GM18858 (cell line): ENCODE results near the gene CHODL.

Experiments used
- ATAC-seq: cut with Tn5 transposase; IDR thresholded peaks from one replicate; pipeline ENCODE4 v1.9.1; 2021; ENCODE audit not compliant: unreplicated experiment

Gene CHODL

DNA sequence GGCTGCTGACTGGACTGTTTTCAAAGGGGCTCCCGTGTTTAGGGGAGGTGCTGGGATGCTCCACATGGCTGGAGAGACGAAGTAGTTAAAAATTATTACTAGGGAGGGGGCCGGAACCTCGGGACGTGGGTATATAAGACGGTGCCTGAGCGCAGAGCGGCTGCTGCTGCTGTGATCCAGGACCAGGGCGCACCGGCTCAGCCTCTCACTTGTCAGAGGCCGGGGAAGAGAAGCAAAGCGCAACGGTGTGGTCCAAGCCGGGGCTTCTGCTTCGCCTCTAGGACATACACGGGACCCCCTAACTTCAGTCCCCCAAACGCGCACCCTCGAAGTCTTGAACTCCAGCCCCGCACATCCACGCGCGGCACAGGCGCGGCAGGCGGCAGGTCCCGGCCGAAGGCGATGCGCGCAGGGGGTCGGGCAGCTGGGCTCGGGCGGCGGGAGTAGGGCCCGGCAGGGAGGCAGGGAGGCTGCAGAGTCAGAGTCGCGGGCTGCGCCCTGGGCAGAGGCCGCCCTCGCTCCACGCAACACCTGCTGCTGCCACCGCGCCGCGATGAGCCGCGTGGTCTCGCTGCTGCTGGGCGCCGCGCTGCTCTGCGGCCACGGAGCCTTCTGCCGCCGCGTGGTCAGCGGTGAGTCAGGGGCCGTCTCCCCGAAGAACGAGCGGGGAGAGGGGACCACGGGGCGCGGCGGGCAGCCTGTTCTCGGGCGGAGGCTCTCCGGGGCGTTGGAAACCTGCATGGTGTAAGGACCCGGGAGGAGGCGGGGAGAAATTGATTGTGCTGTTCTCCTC, at the start of gene CHODL:
TSS of gene CHODL (plus strand) at position 163 of the 793 bp plus-strand sequence. CDS start at position 554, 391 bp downstream.
- ATAC-seq = no peak

GRCh38 chr21:18204931-18205330, 39.7 kb upstream of the CHODL start:
- ATAC-seq = no peak

- ATAC-seq = no peak
These were observed 26.3 kb upstream of the CHODL start for GRCh38 chr21:18218331-18218730.

GRCh38 chr21:18220498-18220897, 24.1 kb upstream of the CHODL start:
- no peak for ATAC-seq

- no peak for ATAC-seq
These were observed 22.3 kb upstream of the CHODL start for GRCh38 chr21:18222346-18222745.

DNA sequence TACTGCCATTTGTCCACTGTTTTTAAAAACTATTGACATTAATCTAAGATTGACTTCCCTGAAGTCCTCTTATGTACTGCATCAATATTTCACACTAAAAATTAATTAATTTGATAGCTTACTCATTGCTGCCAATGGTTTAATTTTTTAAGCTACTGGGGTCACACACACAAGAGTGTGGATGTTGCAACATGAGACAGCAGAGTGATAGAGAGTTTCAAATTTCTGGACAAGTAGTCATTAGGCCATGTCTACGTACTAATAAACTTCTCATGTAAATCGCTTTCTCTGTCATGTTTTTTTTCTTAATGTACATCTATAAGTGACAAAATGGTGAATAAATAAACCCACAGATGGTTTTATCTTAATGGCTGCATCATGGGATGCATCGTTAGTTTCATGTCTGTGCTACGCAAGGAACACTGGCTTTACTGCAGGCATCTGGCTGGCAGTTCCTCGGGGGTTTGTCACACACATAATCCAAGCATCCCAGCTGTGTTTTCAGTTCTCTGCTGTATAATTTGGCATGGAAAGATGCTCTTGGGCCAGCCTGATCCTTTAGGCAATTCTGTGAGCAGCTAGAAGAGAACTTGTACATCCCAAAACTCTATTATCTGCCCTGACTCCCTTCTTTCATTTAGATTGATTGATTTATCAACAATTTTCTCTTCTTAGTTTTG, 16.4 kb upstream of the CHODL start:
- no peak for ATAC-seq

DNA sequence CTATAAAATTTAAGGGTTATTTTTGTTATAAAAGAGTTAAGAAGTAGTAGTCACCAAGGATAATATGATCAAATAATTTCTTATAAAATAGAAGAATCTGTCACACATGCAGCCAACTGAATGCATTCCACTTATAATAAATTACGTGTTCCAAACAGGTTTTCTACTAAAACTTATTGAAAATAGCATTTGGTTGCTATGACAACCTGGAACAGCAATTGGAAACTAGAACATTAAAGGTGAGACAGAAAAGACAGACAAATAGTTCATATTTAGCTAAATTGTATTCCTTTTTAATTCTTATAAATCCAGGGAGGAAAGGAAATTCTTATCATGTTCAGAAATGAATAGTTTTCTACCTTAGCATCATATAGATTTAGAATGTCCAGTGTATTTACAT, 9.1 kb upstream of the CHODL start:
- no peak for ATAC-seq

DNA sequence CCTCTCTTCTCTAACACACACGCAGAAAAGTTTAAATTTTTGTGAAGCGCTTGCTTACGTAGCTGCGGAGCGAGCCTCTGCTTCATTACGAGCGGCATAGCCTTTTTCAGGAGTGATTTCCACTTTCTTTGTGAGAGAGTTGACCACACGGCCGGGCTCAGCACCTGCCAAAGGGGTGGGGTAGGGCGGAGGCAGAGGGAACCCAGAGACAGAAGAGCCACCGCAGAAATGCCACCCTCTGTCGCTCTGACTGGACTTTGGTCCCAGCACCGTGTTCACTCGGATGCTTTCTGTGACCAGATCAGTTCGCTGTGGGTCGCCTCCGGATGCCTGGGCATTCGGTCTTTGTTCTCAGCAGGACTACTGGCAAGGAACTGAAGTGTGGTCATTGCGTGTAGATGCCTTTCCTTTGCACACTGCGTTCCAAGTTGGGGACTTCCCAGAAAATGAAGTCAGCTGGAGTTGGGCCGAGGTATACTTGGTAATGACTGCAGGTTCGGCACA, 883 bp downstream of the CHODL start:
- no peak for ATAC-seq

DNA sequence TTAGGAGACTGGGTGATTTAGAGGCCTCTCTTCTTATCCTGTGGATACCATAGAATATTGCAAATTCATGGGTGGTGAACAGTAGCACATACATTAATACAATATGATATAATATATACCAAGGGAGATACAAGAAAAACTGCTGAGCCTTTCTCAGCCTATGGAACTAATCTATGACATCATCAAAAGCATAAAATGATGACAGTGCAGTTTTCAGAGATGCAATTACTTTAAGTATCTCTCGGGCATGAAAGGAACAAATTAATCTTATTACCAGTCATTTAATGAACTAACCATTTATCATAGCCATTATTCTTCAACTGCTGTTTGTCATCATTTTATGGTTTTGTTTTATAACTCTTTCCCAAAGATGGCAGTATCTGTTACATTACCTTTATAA, 3.5 kb downstream of the CHODL start:
- ATAC-seq = no peak

DNA sequence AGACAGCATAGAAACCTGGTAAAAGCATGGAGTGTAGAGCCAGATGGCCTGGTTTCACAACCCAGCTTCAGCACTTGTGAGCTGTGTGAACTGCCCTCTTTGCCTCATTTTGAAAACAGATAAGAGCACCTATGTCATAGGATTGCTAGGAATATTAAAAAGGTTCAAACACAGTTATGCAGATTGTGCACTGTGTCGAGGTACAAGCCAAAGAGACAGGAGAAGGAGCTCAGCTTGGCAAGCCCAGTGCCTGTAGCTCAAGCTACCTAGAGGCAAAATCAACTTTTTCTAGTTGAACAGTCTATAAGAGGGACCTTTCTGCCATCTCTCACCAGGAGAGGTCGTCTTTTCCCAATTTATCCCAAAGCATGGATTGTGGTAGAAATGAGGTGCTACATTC, 5.0 kb downstream of the CHODL start:
- ATAC-seq = no peak

- no peak for ATAC-seq
These were observed 6.4 kb downstream of the CHODL start for GRCh38 chr21:18251065-18251464.

DNA sequence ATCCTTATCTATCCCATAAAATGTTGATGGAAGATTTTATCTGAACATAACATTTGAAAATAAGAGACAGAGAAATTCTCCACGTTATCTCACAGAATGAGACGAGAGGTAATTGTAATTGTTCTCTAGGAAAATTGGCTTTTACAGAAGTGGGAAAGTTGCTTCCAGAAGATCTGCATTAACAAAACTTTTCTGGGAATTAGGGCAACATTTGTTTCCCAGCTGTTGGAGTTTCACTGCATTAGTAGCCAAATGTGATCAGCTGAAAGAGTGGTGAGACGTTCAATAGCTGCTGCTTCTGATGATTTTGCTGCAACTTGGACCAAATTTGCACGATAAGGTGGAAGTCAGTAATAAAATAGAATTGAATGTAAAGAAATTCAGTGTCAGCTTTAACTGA, 7.6 kb downstream of the CHODL start:
- ATAC-seq = no peak

DNA sequence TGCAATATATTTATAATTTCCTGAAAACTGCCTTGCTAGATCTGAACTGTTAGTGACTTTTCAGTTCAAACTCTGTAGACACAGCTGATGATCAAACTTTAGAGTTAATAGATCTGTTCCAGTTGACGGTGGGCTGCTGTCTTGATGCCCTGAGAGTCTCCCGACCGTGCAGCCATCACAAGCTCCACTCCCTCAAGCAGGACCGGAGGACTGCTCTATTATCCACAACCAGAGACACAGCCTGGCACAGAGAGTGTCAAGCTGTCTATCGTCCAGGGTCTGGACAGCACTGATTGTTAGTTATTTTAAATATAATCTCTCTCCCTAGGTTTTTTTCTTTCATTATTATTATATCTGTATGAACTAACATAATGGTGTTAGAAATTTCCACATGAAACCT, 8.0 kb downstream of the CHODL start:
- no peak for ATAC-seq

DNA sequence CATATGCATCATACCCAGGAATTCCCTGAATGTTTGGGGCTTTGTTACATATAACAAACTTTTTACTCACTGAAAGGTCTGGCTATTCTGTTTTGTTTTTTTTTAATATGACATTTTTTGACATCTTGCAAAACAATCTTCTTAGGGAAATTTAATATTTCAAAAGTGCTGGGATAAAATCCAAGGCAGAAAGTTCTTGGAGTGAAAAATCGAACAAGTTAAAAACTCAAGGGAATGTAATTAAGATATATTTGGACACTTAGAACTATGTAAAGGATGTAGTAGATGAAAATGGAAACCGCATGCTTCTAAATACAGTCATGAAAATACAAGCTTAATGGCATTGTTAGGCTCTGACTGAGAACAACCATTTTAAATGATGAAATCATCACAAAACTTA, 8.6 kb downstream of the CHODL start:
- no peak for ATAC-seq

DNA sequence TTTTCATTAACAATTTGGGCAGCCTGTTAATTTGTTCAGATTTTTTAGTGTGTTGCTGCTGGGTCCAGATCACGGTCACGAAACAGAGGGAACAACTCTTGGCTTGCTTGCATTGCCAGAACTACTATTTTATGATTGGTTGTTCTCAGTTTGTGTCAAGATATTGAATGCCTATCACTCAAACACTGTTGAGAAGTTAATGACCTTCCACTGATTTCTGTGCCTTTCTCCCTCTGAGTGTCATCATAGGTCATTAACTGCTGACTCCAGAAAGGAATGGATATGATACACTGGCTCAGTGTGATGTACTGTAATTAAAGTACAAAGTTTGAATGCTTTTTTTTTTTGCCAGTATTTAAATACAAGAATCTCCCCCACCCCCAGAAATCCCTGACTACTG, 9.2 kb downstream of the CHODL start:
- ATAC-seq = no peak

GRCh38 chr21:18265944-18266343, 21.3 kb downstream of the CHODL start:
- ATAC-seq = no peak

DNA sequence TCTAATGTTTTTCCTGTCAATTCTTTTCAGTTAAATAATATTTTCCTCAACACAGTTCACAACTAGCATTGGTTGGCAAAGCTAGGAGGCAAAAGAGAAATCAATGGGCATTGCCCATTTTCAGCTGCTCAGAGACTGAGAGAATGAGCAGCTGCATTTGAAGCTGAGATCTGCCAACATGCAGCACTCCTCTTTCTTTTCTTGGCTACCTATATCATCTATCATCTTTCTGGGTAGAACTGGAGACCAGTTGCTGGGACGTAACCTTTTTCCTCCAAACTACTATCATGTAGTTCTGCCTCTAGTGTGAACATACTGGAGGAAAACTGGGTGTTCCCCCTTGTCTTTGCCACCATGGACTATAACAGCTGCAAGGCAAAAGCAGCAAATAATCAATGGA, 22.9 kb downstream of the CHODL start:
- no peak for ATAC-seq

- ATAC-seq = no peak
These were observed 24.3 kb downstream of the CHODL start for GRCh38 chr21:18268906-18269305.

- ATAC-seq = no peak
These were observed 25.2 kb downstream of the CHODL start for GRCh38 chr21:18269856-18270255.

DNA sequence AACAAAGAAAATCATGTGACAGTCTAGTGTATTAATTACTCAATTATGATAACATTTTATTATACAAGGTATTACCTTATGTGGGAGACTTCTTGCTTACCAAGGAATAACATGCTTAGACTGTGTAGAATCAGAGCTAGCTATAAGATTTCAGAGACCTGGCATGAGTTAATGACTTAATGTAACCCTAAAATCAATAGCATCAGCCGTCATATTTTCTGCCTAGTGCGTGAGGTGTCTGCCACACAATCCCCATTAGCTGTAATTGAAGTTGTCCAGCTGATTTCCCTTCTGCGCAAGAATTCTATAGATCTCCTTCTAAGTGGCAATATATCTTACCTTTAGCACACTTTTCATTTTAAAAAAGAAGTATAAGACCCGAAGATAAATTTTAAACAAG, 28.8 kb downstream of the CHODL start:
- ATAC-seq = no peak

GRCh38 chr21:18274370-18274769, 29.7 kb downstream of the CHODL start:
- ATAC-seq = no peak

DNA sequence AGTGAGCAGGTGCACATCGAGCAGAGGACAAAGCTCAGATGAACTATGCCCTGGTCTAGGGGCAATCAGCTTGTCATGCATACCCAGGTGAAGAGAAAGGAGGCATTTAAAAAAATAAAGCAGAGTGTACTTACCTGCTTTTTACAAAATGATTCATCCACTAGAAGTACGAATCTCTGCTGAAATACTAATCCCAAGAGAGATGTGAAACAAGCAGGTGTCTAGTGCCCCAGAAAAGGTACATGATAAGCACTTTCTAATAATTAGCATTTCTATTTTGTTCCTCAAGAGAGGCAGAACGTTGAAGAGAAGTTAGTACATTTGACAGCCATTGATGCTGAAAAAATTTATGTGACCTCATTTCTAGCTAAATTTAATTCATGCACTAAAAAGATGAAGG, 31.1 kb downstream of the CHODL start:
- ATAC-seq = no peak
